WERI-Rb-1 (cell line): ENCODE results near the gene MFRP.

Source experiments
- DNase-seq: peaks from one replicate; pipeline ENCODE4 v3.0.0-alpha.2; 2020
- H3K27ac ChIP-seq: fragments of 250-450 bp; sonication (Bioruptor Pico); 2 replicates; pipeline ENCODE4 v1.5.1; 2020; ENCODE audit warnings: mild to moderate bottlenecking, moderate library complexity
- H3K27me3 ChIP-seq: fragments of 250-450 bp; sonication (Bioruptor Pico); 2 replicates; pipeline ENCODE4 v1.5.1; 2021; ENCODE audit warnings: mild to moderate bottlenecking, low read depth, moderate library complexity; ENCODE audit not compliant: insufficient read depth, severe bottlenecking
- H3K36me3 ChIP-seq: fragments of 250-450 bp; sonication (Bioruptor Pico); 2 replicates; pipeline ENCODE4 v1.5.1; 2020; ENCODE audit warnings: mild to moderate bottlenecking, moderate library complexity
- H3K4me3 ChIP-seq: 2 replicates; pipeline ENCODE4 v1.5.1; 2011; ENCODE audit warnings: low read depth, mild to moderate bottlenecking, control low read depth, low read length
- H3K9me3 ChIP-seq: fragments of 250-450 bp; sonication (Bioruptor Pico); 2 replicates; pipeline ENCODE4 v1.5.1; 2021; ENCODE audit warnings: mild to moderate bottlenecking, moderate library complexity; ENCODE audit not compliant: severe bottlenecking
- CTCF ChIP-seq: IDR thresholded peaks from 2 replicates; pipeline ENCODE4 v1.5.1; 2011; ENCODE audit warnings: low read depth, mild to moderate bottlenecking, control low read depth, inconsistent platforms, low read length

MFRP gene

GRCh38 chr11:119361056-119361787 is 14.7 kb upstream of the MFRP start:
- peak overlapping the region; percentile 80 for H3K27ac ChIP-seq
- no peaks in the 10 kb centered on the region for H3K27me3 ChIP-seq
- peak overlapping the region; percentile 54 for H3K4me3 ChIP-seq
- no peak for TF ChIP-seq CTCF
- peaks cover 34% of the 10 kb centered on the region for H3K36me3 ChIP-seq
- peak; percentile 95 for DNase-seq
- no peaks in the 10 kb centered on the region for H3K9me3 ChIP-seq

GRCh38 chr11:119359365-119360214 is 13.1 kb upstream of the MFRP start:
- Histone ChIP-seq H3K27me3 (no peaks in the 10 kb centered on the region), H3K27ac (no peak overlapping the region; the same call in 1 of the 2 replicates), H3K4me3 (no peak overlapping the region), H3K9me3 (no peaks in the 10 kb centered on the region), H3K36me3 (peaks cover 46% of the 10 kb centered on the region)
- DNase-seq: no peak
- TF ChIP-seq CTCF: no peak

- Histone ChIP-seq H3K4me3 (no peak overlapping the region), H3K27me3 (no peaks in the 10 kb centered on the region), H3K36me3 (peaks cover 47% of the 10 kb centered on the region), H3K9me3 (no peaks in the 10 kb centered on the region), H3K27ac (no peak overlapping the region)
- no peak for TF ChIP-seq CTCF
- no peak for DNase-seq
Measured at GRCh38 chr11:119357074-119357473, 10.6 kb upstream of the MFRP start.

GRCh38 chr11:119356349-119357031 is 10.0 kb upstream of the MFRP start:
- Histone ChIP-seq H3K27me3 (no peaks in the 10 kb centered on the region), H3K36me3 (peaks cover 47% of the 10 kb centered on the region), H3K9me3 (no peaks in the 10 kb centered on the region), H3K4me3 (peak overlapping the region; percentile 21), H3K27ac (peak overlapping the region; percentile 52)
- peak; percentile 91 for TF ChIP-seq CTCF
- peak; percentile 85 for DNase-seq

- Histone ChIP-seq H3K4me3 (no peak overlapping the region), H3K27ac (no peak overlapping the region), H3K9me3 (no peaks in the 10 kb centered on the region), H3K27me3 (no peaks in the 10 kb centered on the region), H3K36me3 (peaks cover 47% of the 10 kb centered on the region)
- DNase-seq: no peak
- no peak for TF ChIP-seq CTCF
Measured at GRCh38 chr11:119355091-119355843, 8.8 kb upstream of the MFRP start.
